GM19467 (cell line): ENCODE data around the gene BEST4.
A peak's percentile ranks its signal among the peaks of the same experiment; 100 is the strongest.
"Not testable (repeated sequence)": the region's sequence is repeated elsewhere in the genome, so short reads cannot be mapped to it uniquely, and the experiment has no call there.

Source experiments
- ATAC-seq: cut with Tn5 transposase; IDR thresholded peaks from one replicate; pipeline ENCODE4 v1.9.1; 2021; ENCODE audit warnings: mild to moderate bottlenecking, moderate library complexity; ENCODE audit not compliant: unreplicated experiment

BEST4 gene

DNA sequence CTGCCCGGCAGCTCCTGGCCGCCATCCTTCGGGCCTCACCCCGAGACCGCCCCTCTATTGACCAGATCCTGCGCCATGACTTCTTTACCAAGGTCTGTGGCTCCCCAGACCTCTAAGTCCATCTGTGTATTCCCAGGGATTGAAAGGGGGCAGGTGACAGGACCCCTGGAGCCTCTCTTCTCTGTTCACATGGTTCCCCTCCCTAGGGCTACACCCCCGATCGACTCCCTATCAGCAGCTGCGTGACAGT lies 15.0 kb upstream of the BEST4 start:
- ATAC-seq, result no peak

DNA sequence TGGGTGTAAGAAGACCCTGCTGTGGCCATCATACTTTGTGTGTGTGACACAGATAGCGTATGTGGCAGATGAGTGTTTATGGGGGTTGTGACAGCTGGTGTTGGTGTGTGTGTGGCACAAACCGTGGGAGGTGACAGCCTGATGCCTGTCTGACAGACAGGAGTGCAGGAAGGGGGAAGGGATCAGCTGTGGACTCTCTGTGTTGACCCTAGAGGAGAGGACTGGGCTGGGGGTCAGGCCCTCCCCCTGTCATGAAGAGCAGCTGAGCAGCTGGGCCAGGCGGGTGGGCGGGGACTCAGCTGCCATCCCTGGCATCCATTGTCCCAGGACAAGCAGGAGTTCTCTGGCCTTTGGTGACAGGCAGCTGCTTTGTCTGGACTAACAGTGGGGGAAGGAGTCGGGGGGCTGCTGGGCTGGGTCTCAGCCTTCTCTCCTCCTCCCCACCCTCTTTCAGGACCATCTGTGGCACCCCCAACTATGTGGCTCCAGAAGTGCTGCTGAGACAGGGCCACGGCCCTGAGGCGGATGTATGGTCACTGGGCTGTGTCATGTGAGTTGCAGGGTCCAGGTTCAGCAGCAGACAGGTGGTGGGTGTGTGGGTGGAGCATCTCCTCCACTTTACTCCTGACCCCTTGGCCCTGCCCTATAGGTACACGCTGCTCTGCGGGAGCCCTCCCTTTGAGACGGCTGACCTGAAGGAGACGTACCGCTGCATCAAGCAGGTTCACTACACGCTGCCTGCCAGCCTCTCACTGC lies 14.5 kb upstream of the BEST4 start:
- ATAC-seq, result no peak

DNA sequence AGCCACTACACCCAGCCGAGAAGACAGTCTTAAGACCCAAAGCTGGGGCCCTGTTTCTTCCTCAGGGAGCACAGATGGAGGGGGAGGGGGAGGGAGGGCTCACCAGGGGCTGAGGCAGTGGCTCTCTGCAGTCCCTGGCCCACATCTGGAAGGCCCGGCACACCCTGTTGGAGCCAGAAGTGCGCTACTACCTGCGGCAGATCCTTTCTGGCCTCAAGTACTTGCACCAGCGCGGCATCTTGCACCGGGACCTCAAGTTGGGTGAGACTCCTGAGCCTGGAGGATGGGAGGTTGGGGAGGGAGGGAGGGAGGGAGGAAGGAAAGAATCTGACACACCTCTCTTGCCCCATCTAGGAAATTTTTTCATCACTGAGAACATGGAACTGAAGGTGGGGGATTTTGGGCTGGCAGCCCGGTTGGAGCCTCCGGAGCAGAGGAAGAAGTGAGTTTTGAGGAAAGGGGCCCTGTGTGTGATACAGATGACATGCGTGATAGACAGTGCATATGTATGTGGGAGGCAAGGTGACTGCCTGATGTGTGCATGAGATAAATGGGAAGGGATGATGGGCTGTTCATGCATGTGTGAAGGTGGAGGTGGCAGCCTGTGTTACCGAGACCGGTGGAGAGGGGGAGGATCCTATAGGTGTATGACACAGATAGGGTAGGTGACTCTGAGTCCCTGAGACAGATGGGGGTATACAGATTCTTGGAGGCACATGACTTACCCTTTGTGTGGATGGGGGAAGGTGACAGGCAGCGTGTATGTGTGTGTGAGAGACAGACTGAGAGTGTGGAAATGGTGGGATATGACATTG lies 13.7 kb upstream of the BEST4 start:
- ATAC-seq, result no peak

DNA sequence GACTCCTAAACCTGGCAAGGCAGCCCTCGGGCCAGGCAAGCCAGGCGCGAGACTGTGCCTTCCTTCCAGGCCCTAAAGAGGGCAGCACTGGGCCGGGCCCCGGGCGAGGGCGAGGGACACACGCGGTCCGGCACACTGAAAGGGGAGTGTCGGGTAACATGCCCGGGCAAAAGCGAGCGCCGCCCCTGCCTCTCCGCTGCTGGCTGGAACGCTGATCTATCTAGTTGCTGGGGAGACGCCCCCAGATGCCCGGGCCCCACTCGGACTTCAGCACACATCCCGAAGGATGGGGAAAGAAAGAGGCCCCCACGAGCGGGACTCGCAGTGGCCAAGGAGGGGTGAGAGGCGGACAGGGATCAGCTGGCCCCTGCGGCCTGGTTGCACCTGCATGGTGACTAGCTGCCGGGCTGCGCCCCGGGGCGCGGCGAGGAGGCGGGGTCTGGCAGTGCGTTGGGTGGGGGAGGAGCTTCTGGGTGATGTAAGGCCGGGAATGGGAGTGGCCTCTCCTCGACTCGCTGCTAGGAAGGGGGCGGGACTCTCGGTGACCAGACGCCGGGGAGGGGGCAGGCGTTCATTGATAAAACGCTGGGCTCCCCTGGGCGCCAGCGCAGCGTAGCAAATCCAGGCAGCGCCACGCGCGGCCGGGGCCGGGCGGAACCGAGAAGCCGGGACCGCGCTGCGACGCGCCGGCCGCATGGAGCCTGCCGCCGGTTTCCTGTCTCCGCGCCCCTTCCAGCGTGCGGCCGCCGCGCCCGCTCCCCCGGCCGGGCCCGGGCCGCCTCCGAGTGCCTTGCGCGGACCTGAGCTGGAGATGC lies 12.0 kb upstream of the BEST4 start, which contains the start of gene PLK3:
TSS of gene PLK3 (plus strand) at position 608 of the 815 bp plus-strand sequence. CDS start at position 695, 87 bp downstream.
- peak; percentile 70 for ATAC-seq

DNA sequence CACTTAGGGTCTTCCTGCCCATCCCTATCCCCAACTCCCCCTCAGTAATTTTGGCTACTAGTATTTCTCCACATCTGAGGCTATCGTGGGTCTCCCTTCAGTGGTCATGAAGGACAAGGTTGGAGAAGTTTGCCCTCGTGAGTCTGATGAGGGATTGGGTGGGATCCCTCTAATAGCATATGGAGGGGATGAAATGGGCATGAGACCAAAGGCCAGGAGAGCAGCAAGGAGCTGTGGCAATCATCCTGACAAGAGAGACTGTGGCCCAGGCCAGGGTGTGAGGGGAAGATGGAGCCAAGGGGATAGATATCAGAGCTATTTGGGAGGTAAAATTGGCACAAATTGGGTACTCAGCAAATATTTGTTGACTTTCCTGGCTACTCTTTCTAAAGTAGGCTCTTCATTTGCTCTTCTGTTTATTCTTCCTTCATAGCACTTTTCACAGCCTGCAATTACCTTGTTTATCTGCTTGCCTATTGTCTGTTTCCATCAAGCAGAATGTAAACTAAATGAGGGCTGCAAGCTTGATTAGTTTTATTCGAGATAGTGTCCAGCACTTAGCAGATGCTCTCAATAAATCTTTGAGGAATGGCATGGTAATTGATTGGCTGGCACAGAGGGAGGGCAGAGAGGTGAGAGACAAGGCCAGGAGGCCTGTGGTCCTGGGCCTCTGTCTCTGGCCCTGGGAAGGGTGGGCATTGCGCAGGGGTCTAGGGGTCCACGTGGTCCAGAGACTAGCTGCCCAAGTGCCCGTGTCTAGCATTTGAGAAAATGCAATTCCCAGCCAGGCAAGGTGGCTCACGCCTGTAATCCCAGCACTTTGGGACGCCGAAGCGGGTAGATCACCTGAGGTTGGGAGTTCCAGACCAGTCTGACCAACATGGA lies 10.8 kb upstream of the BEST4 start:
- ATAC-seq, result no peak

DNA sequence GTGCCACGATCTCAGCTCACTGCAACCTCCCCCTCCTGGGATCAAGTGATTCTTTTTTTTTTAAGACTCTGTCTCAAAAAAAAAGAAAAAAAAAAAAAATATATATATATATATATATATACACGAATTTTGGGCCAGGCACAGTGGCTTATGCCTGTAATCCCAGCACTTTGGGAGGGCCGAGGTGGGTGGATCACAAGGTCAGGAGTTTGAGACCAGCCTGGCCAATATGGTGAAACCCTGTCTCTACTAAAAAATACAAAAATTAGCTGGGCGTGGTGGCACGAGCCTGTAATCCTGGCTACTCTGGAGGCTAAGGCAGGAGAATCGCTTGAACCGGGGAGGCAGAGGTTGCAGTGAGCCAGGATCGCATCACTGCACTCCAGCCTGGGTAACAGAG lies 9.9 kb upstream of the BEST4 start:
- not testable (repeated sequence) for ATAC-seq

DNA sequence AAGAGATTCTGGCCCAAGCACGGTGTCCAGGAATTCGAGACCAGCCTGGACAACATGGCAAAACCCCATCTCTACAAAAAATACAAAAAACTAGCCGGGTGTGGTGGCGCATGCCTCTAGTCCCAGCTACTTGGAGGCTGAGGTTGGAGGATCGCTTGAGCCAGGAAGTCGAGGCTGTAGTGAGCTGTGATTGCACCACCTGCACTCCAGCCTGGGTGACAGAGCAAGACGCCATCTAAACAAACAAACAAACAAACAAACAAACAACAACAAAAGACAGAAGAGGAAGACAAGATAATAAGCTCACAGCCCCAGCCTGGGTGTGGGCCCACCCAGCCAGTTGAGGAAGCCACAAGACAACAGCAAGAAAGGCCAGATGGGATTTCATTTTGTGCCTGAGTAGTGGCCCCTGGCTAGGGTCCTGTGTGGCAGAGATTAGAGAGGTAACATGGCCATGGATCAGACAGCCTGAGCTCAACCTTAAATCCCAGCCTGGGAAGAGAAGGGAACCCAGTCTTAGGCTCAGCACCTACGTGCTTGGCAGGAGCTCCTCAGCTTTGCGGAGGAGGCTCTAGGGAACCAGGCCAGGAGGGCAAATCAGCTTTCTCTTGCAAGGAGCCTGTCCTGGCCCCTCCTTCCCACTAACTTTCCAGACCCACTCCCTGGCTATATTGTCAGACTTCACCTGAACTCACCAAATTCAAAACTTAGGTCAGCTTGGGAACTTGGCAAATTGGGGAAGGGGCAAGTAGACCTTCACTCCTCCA lies 4.9 kb upstream of the BEST4 start:
- no peak for ATAC-seq

DNA sequence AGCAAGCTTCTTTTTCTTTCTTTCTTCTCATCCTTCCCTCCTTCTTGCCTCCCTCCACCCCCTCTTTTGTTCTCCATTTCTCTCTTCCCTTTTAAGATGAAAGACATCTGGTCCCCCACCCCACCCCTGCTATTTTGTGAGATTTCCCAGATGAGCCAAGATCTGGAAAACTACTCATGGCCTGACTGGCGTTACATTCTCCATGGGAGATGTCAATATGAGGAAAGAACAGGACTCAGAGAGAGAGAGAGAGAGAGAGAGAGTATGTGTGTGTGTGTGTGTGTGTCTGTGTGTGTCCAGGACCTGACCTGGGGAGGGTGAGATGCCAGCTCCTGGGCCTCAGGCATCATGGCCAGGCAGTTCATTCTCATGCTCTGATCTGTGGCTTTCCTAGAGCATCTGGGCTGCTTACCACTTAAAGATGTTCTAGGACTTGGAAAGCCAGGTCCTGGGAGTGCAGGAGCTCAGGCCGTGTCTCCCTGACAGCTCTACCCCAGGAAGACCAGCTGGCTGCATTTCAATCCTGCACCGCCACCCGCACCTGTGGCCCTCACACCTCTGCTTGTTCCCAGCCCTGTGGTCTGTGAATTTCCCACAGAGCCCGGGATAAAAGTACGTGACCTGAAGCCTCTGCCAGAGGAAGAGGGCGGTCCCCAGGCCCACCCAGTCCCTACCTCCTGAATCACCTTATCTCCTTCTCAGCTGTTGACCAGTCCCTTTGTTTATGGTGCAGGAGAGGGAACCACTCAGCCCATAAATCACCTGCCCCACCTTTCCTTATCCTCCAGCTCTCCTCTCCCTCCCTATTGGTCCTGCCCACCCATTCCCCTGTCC lies 3.2 kb upstream of the BEST4 start:
- ATAC-seq, result no peak

DNA sequence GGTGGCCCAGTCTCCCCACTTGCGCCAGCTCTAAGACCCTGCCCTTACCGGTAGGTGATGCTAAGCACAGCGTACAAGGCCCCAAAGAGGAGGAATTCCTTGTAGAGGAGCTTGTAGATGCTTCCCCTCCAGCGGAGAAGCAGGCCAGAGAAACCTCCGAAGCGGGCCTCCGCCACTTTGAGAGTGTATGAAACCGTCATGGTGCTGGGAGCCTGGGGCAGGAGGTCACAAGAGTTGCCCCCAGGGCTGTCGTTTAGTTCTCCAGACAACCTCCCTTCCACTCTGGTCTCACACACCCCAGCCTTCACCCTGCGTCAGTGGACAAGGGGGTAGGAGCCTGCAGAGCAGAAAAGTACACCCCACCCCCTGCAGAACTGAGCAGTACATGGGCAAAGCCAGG lies 464 bp downstream of the BEST4 start:
- ATAC-seq, result no peak

DNA sequence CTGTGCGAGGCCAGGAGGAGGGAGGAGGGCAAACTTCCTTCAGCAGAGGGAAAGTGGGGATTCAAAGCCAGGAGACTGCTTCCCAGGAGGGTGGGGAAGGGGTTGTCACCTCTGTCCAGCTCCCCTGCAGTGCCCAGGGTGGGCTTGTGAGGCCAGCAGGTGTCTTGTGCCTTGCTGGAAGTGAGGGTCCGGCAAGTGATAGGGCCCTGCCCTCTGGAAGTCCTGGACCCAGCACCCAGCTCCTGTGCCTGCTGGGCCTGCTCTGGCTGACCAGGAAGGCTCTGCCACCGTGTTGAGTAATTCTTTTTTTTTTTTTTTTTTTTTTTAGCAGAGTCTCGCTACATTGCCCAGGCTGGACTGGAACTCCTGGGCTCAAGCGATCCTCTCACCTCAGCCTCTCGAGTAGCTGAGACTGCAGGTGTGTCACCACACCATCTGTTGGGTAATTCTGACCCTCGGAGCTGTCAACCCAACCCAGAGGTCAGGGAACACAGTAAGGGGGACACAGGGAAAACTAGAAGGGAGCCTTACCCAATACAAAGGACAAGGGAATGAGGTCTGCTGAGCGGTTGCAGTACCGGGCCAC lies 1.0 kb downstream of the BEST4 start:
- no peak for ATAC-seq

DNA sequence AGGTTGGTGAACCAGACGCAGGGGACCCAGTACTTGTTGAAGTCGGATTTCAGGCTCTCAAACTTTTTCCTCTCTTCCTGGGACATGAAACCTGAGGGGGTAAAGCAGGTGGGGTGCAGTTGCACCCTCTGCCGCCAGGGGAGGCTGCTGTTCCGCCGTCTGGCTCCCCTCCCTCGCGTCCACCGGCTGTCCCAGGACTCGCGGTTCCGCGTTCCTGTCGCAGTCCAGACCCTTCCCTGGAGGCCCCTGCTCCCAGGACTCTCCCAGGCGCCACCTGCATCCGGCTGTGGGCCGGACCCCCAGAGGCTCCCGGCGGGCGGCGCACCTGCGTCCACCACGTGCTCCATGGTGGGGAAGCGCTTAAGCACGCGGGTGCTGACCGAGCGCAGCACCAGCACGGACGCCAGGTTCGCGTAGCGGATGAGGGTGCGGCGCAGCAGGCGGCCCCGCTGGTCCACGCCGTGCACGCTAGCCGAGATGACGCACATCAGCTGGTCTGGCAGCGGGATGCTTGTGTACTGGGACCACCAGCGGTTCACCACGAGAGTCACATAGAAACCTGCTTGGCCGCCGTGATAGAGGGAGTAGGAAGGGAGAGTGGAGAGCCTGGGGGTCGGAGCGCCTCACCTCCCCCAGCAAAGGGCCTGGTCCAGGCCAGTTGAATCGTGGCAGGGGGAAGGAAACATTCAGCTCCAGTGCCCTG lies 1.7 kb downstream of the BEST4 start:
- peak; percentile 52 for ATAC-seq

DNA sequence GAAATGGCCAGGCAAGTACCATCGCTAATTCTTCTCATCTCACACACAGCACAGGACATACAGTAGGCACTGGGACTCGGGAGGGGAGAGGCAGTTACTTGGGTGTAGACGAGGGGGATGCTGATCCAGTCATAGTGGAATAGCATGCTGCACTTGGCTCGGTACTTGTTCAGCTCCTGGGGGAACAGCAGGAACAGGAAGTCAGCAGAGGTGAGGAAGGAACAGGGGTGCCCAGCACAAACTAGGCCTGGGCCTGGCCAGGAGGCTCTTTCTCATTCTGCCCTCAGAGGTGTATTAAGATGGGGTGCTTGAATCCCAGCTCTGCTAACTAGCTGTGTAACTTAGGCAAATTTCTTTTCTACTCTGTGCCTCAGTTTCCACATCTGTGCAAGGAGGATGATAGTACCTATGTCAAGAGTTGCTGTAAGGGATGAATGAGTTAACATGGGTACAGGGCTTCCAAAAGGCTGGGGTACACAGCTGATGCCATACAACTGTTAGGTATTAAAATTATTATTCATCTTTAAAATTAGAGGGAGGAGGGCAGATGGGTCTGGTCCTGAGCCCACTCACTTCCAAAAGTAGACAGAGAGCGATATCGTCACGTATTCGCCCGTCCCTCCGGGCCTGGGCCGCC lies 2.4 kb downstream of the BEST4 start:
- ATAC-seq, result no peak

DNA sequence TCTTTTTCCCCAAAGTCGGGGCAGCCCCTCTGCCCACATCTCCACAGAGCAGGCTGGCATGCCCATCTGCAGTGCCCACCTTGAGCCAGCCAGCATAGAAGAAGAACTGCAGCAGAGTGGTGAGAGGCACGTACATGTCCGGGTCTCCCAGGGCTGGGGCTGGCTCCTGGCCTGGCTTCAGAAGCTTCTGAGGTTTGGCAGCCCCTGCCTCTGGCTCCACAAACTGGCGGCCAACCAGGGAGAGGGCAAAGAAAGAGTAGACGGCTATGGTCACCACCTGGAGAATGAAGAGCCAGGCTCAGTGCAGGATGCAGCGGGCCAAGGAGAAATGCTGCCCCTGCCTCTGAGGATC lies 3.0 kb downstream of the BEST4 start:
- no peak for ATAC-seq

DNA sequence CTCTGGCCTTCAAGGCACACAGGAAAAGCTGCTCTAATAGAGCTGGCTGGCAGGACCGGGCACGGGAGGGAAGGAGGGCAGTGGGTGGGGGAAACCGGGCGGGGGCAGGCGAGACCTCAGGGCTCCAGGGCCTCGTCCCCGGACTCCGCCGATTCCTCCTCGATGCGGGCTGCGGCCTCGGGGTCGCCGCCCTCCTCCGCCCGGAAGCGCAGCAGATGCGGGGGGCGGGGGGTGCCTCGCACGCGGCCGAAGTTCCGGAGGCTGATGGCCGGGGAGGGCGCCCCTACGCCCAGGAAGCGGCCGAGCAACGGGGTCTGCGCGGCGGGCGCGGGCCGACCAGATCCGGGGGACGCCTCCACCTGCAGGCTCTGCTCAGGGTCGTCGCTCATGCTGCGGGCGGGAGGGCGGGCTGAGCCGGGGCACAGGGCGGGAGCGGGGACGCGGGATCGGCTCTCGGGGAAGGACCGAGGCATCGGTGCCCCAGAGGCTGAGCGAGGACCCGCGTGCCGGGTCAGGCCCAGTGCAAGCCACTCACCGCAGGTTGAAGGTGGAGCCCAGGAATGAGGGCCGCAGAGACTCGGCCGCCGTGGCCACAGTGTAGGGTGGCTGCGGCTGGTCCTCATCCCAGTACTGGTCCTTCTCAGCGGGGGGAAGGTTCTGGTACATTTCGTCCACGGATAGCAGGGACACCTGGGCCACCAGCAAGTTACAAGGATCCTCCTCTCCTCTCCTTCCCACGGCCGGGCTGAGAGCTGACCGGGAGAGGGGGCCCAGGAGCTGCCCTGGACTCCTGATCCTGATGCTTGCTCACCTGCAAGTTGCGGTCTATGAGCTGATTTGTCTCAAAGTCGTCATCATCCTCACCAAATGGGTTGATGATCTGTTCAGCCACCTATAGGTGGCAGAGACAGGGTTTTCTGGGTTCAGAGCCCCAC lies 3.6 kb downstream of the BEST4 start:
- ATAC-seq, result no peak

DNA sequence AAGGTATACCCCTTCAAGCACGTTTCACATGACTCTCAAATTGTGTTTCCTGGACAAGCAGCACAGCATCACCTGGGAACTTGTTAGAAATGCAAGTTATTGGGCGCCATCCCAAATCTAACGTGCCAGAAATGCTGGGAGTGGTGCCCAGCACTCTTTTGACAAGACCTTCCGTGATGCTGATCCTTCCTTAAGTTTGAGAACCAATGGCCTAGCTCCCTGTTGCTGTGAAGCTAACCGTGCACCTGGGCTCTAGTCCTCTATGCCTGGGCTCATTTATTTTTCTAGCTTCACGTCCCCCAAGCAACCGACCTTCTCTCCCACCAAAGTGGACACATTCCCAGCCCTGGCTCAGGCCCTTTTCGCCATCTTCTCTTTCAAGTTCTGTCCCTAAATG lies 4.3 kb downstream of the BEST4 start:
- no peak for ATAC-seq

DNA sequence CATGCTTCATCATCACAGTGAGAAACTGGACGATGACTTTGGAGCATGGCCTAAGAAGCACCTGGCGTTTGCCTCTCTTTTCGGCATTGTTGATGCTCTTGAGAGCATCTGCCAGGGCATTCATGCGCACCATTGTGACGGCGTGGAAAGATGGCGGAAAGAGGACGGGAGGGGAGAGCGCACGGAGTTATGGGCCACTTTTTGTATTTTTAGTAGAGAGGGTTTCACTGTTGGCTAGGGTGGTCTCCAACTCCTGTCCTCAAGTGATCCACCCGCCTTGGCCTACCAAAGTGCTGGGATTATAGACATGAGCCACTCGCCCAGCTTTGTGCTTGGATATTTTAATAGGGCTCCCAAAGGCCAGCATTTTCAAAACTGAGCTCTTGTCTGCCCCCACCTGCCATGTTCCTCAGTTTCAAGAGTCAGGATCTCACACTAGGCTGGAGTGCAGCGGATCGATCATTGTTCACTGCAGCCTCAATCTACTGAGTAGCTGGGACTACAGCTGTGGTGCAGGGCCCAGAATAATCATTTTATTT lies 7.3 kb downstream of the BEST4 start:
- ATAC-seq, result no peak
